ENCODE measurements around the gene ATP2C2. TPM values are rescaled to one million over a fixed set of nuclear protein-coding genes. Genes with fewer than 3 reads are reported as not detected.

ATP2C2 gene
- total RNA-seq, result not detected in 2 replicates

- Histone ChIP-seq H2AFZ (ENCODE audit: low read length) (no peak within 1 kb of the TSS), H3K4me2 (ENCODE audit: insufficient read depth, low read length) (no peak within 1 kb of the TSS), H4K20me1 (ENCODE audit: insufficient read depth, low read length) (no peaks in the 10 kb centered on the region), H3K4me3 (ENCODE audit: insufficient read depth, low read length) (no peak within 1 kb of the TSS), H3K9me3 (ENCODE audit: low read depth, low read length) (no peaks in the 10 kb centered on the region), H3K27ac (ENCODE audit: low read depth, low read length) (no peak within 1 kb of the TSS), H3K79me2 (ENCODE audit: insufficient read depth, low read length) (no peaks in the 10 kb centered on the region), H3K4me1 (ENCODE audit: insufficient read depth, low read length) (no peaks in the 10 kb centered on the region), H3K36me3 (ENCODE audit: insufficient read depth, low read length) (no peaks in the 10 kb centered on the region), H3K27me3 (ENCODE audit: insufficient read depth, low read length) (peaks cover 52% of the 10 kb centered on the region)
- DNase-seq (ENCODE audit: insufficient read length, low spot score, missing footprints), result peak; percentile 85
- no peak for TF ChIP-seq CTCF (IDR thresholded peaks at IDR 0.05; ENCODE audit: extremely low read depth, low read depth, low read length)
These were observed at the start of gene ATP2C2 for GRCh38 chr16:84368308-84368996. ATP2C2 (plus strand) TSS chr16:84368538; CDS start chr16:84368616, 78 bp downstream.

- Histone ChIP-seq H3K27me3 (ENCODE audit: insufficient read depth, low read length) (peaks cover 3% of the 10 kb centered on the region), H2AFZ (ENCODE audit: low read length) (no peak overlapping the region), H3K36me3 (ENCODE audit: insufficient read depth, low read length) (no peaks in the 10 kb centered on the region), H3K4me2 (ENCODE audit: insufficient read depth, low read length) (no peak overlapping the region), H3K27ac (ENCODE audit: low read depth, low read length) (no peak overlapping the region), H3K4me1 (ENCODE audit: insufficient read depth, low read length) (no peaks in the 10 kb centered on the region), H3K4me3 (ENCODE audit: insufficient read depth, low read length) (no peak overlapping the region), H4K20me1 (ENCODE audit: insufficient read depth, low read length) (no peaks in the 10 kb centered on the region), H3K79me2 (ENCODE audit: insufficient read depth, low read length) (no peaks in the 10 kb centered on the region), H3K9me3 (ENCODE audit: low read depth, low read length) (peaks cover 4% of the 10 kb centered on the region)
- DNase-seq (ENCODE audit: insufficient read length, low spot score, missing footprints), result no peak
- no peak for TF ChIP-seq CTCF (IDR thresholded peaks at IDR 0.05; ENCODE audit: extremely low read depth, low read depth, low read length)
These were observed 49.1 kb upstream of the ATP2C2 start for GRCh38 chr16:84319146-84319760.

GRCh38 chr16:84320511-84320910 is 47.8 kb upstream of the ATP2C2 start:
- Histone ChIP-seq H3K36me3 (ENCODE audit: insufficient read depth, low read length) (no peaks in the 10 kb centered on the region), H2AFZ (ENCODE audit: low read length) (no peak overlapping the region), H3K9me3 (ENCODE audit: low read depth, low read length) (peaks cover 4% of the 10 kb centered on the region), H3K79me2 (ENCODE audit: insufficient read depth, low read length) (no peaks in the 10 kb centered on the region), H3K4me1 (ENCODE audit: insufficient read depth, low read length) (no peaks in the 10 kb centered on the region), H4K20me1 (ENCODE audit: insufficient read depth, low read length) (no peaks in the 10 kb centered on the region), H3K4me3 (ENCODE audit: insufficient read depth, low read length) (no peak overlapping the region), H3K27ac (ENCODE audit: low read depth, low read length) (no peak overlapping the region), H3K4me2 (ENCODE audit: insufficient read depth, low read length) (no peak overlapping the region), H3K27me3 (ENCODE audit: insufficient read depth, low read length) (peaks cover 3% of the 10 kb centered on the region)
- TF ChIP-seq CTCF (IDR thresholded peaks at IDR 0.05; ENCODE audit: extremely low read depth, low read depth, low read length), result no peak
- no peak for DNase-seq (ENCODE audit: insufficient read length, low spot score, missing footprints)

GRCh38 chr16:84321932-84322331 is 46.4 kb upstream of the ATP2C2 start:
- Histone ChIP-seq H3K27ac (ENCODE audit: low read depth, low read length) (no peak overlapping the region), H3K4me2 (ENCODE audit: insufficient read depth, low read length) (no peak overlapping the region), H3K9me3 (ENCODE audit: low read depth, low read length) (peaks cover 4% of the 10 kb centered on the region), H3K4me1 (ENCODE audit: insufficient read depth, low read length) (no peaks in the 10 kb centered on the region), H2AFZ (ENCODE audit: low read length) (no peak overlapping the region), H3K4me3 (ENCODE audit: insufficient read depth, low read length) (no peak overlapping the region), H3K36me3 (ENCODE audit: insufficient read depth, low read length) (no peaks in the 10 kb centered on the region), H3K79me2 (ENCODE audit: insufficient read depth, low read length) (no peaks in the 10 kb centered on the region), H4K20me1 (ENCODE audit: insufficient read depth, low read length) (no peaks in the 10 kb centered on the region), H3K27me3 (ENCODE audit: insufficient read depth, low read length) (peaks cover 3% of the 10 kb centered on the region)
- TF ChIP-seq CTCF (IDR thresholded peaks at IDR 0.05; ENCODE audit: extremely low read depth, low read depth, low read length), result no peak
- DNase-seq (ENCODE audit: insufficient read length, low spot score, missing footprints), result no peak

Measured in osteoblast (primary cell).